Prostate gland (tissue), 2 donors: ENCODE data around the gene DHX9. TPM values are rescaled to one million over a fixed set of nuclear protein-coding genes. Genes with fewer than 3 reads are reported as not detected.

Source experiments
- DNase-seq: peaks from one replicate; pipeline ENCODE4 v3.0.0-alpha.2; 2019; ENCODE audit warnings: low spot score
- H3K27ac ChIP-seq, 2 donors: fragments of 200-600 bp; sonication (generic); 2 replicates each; pipeline ENCODE4 v1.5.1; 2017 to 2019
- H3K27me3 ChIP-seq: fragments of 200-600 bp; sonication (generic); replicated peaks from 2 replicates; pipeline ENCODE4 v1.5.1; 2019; ENCODE audit not compliant: insufficient read depth
- H3K36me3 ChIP-seq, 2 donors: fragments of 200-600 bp; sonication (generic); 1 replicate in 1 of 2; 2 replicates in 1 of 2; pipeline versions ENCODE4 v1.5.1 to v1.8.1; 2017 to 2019
- H3K4me1 ChIP-seq: fragments of 200-600 bp; sonication (generic); replicated peaks from 2 replicates; pipeline ENCODE4 v1.5.1; 2019
- H3K4me3 ChIP-seq, 2 donors: fragments of 200-600 bp; sonication (generic); 2 replicates each; pipeline ENCODE4 v1.5.1; 2017 to 2019
- H3K9me3 ChIP-seq: fragments of 200-600 bp; sonication (generic); 2 replicates; pipeline ENCODE4 v1.5.1; 2017
- CTCF ChIP-seq, 4 experiments: fragments of 200-600 bp in 2 of 4; fragments of 450-650 bp in 2 of 4; sonication (generic) in 2 of 4; IDR thresholded peaks; 1 replicate in 3 of 4; 2 replicates in 1 of 4; pipeline ENCODE4 v1.5.1; 2016 to 2019; ENCODE audit warnings: antibody characterized with exemption in 4 of 4, mild to moderate bottlenecking in 2 of 4, moderate library complexity in 2 of 4
- POLR2A ChIP-seq: fragments of 450-650 bp; IDR thresholded peaks from one replicate; pipeline ENCODE4 v1.6.1; 2016; ENCODE audit warnings: antibody characterized with exemption, mild to moderate bottlenecking
- POLR2AphosphoS5 ChIP-seq: sonication (generic); formaldehyde crosslinking; IDR thresholded peaks from one replicate; pipeline ENCODE4 v1.6.1; 2017; ENCODE audit warnings: antibody characterized with exemption
- WGBS: methylation state at CpG from one replicate; pipeline ENCODE4 v1.1.5; 2018; 5-methylcytosine and 5-hydroxymethylcytosine counted together
- intact Hi-C: fragments of 100-400 bp; cut with DNase I; formaldehyde crosslinking; loops from one replicate; pipeline ENCODE4 v1.14.2; 2022
- total RNA-seq, 2 donors: library from RNA; depleted of rRNA; stranded (reverse); fragments of >200 nt; gene quantifications; one replicate each; pipeline ENCODE4 v1.1.0, GENCODE V29; 2016

DHX9 gene
- total RNA-seq, 2 donors from 2014 or later: 97.4 to 103 TPM

GRCh38 chr1:182841368-182841988 is 2.3 kb downstream of the DHX9 start:
- DNase-seq: no peak
- intact Hi-C loops: no loop called here
- Histone ChIP-seq H3K27ac (no peak overlapping the region), H3K27me3 (no peaks in the 10 kb centered on the region), H3K4me3 (no peak overlapping the region), H3K9me3 (no peaks in the 10 kb centered on the region), H3K4me1 (no peaks in the 10 kb centered on the region), H3K36me3 (no peaks in the 10 kb centered on the region)
- WGBS: 28% methylated on average over 10 of the region's 10 CpGs
- TF ChIP-seq POLR2AphosphoS5 (no peak), POLR2A (no peak), CTCF (IDR thresholded peaks at IDR 0.05) (no peak)

GRCh38 chr1:182842265-182842664 is 3.1 kb downstream of the DHX9 start:
- WGBS: 12% methylated on average over 4 of the region's 4 CpGs
- H3K4me1 ChIP-seq: no peaks in the 10 kb centered on the region
- DNase-seq: no peak
- H3K36me3 ChIP-seq: no peaks in the 10 kb centered on the region
- intact Hi-C loops: no loop called here
- TF ChIP-seq POLR2A (no peak), POLR2AphosphoS5 (no peak), CTCF (IDR thresholded peaks at IDR 0.05) (no peak)
- no peak overlapping the region for H3K4me3 ChIP-seq
- H3K9me3 ChIP-seq: no peaks in the 10 kb centered on the region
- no peak overlapping the region for H3K27ac ChIP-seq
- no peaks in the 10 kb centered on the region for H3K27me3 ChIP-seq

- Histone ChIP-seq H3K27ac (no peak overlapping the region), H3K9me3 (no peaks in the 10 kb centered on the region), H3K4me1 (no peaks in the 10 kb centered on the region), H3K27me3 (no peaks in the 10 kb centered on the region), H3K4me3 (no peak overlapping the region), H3K36me3 (no peaks in the 10 kb centered on the region)
- no peak for DNase-seq
- intact Hi-C loops: no loop called here
- TF ChIP-seq CTCF (IDR thresholded peaks at IDR 0.05) (no peak), POLR2AphosphoS5 (no peak), POLR2A (no peak)
- WGBS: 96% methylated on average over 1 of the region's 1 CpG
These were observed 6.2 kb downstream of the DHX9 start for GRCh38 chr1:182845379-182845778.

GRCh38 chr1:182845894-182846293 is 6.7 kb downstream of the DHX9 start:
- Histone ChIP-seq H3K9me3 (no peaks in the 10 kb centered on the region), H3K27ac (no peak overlapping the region), H3K4me1 (no peaks in the 10 kb centered on the region), H3K36me3 (no peaks in the 10 kb centered on the region), H3K4me3 (no peak overlapping the region), H3K27me3 (no peaks in the 10 kb centered on the region)
- 81% methylated on average over 5 of the region's 5 CpGs for WGBS
- DNase-seq: no peak
- intact Hi-C loops: no loop called here
- TF ChIP-seq POLR2A (no peak), POLR2AphosphoS5 (no peak), CTCF (IDR thresholded peaks at IDR 0.05) (no peak)

GRCh38 chr1:182847105-182847504 is 8.0 kb downstream of the DHX9 start:
- Histone ChIP-seq H3K9me3 (no peaks in the 10 kb centered on the region), H3K4me3 (no peak overlapping the region), H3K27me3 (no peaks in the 10 kb centered on the region), H3K4me1 (no peaks in the 10 kb centered on the region), H3K36me3 (no peaks in the 10 kb centered on the region), H3K27ac (no peak overlapping the region)
- no peak for TF ChIP-seq POLR2A
- no peak for TF ChIP-seq CTCF (IDR thresholded peaks at IDR 0.05)
- TF ChIP-seq POLR2AphosphoS5: no peak
- DNase-seq: no peak
- intact Hi-C loops: no loop called here
